ENCODE data around the gene EFHC1. TPM values are rescaled to one million over a fixed set of nuclear protein-coding genes. Genes with fewer than 3 reads are reported as not detected.

The EFHC1 gene
- total and polyA plus RNA-seq, 8 donors: 14.6 to 73.0 (median 53.1) TPM

- intact Hi-C loops (cut with DNase I): no loop called here
- H3K4me1 ChIP-seq: peaks cover 0 to 23% of the 10 kb centered on the region in 2 donors
- no peaks in the 10 kb centered on the region for H3K9me3 ChIP-seq
- H3K4me3 ChIP-seq: no peak overlapping the region
- DNase-seq: no peak
- TF ChIP-seq CTCF (IDR thresholded peaks at IDR 0.05): no peak
- no peak for ATAC-seq
- no peaks in the 10 kb centered on the region for H3K27me3 ChIP-seq
- H3K36me3 ChIP-seq: peaks cover 0 to 7% of the 10 kb centered on the region in 2 donors
- H3K27ac ChIP-seq: no peak overlapping the region
Measured at GRCh38 chr6:52375780-52376556, 44.2 kb upstream of the EFHC1 start.

- Histone ChIP-seq H3K9me3 (no peaks in the 10 kb centered on the region), H3K27me3 (no peaks in the 10 kb centered on the region), H3K27ac (no peak overlapping the region), H3K4me1 (peaks cover 0 to 23% of the 10 kb centered on the region in 2 donors), H3K36me3 (peaks cover 0 to 7% of the 10 kb centered on the region in 2 donors), H3K4me3 (no peak overlapping the region)
- no peak for ATAC-seq
- TF ChIP-seq CTCF (IDR thresholded peaks at IDR 0.05): no peak
- DNase-seq: no peak
- intact Hi-C loops (cut with DNase I): no loop called here
Measured at GRCh38 chr6:52376763-52377162, 43.4 kb upstream of the EFHC1 start.

GRCh38 chr6:52377538-52378221, 42.5 kb upstream of the EFHC1 start:
- no peaks in the 10 kb centered on the region for H3K9me3 ChIP-seq
- intact Hi-C loops (cut with DNase I): no loop called here
- no peaks in the 10 kb centered on the region for H3K27me3 ChIP-seq
- peaks cover 0 to 23% of the 10 kb centered on the region in 2 donors for H3K4me1 ChIP-seq
- H3K36me3 ChIP-seq: peaks cover 0 to 7% of the 10 kb centered on the region in 2 donors
- H3K27ac ChIP-seq: peak overlapping the region in 1 of 2 donors; percentile 9
- peak; percentile 38 for ATAC-seq
- no peak for TF ChIP-seq CTCF (IDR thresholded peaks at IDR 0.05)
- no peak overlapping the region for H3K4me3 ChIP-seq
- no peak for DNase-seq

GRCh38 chr6:52381249-52381648, 38.9 kb upstream of the EFHC1 start:
- Histone ChIP-seq H3K4me3 (no peak overlapping the region), H3K9me3 (no peaks in the 10 kb centered on the region), H3K36me3 (no peaks in the 10 kb centered on the region), H3K27me3 (no peaks in the 10 kb centered on the region), H3K27ac (no peak overlapping the region), H3K4me1 (peaks cover 0 to 21% of the 10 kb centered on the region in 2 donors)
- intact Hi-C loops (cut with DNase I): no loop called here
- no peak for ATAC-seq
- no peak for TF ChIP-seq CTCF (IDR thresholded peaks at IDR 0.05)
- DNase-seq: no peak

DNA sequence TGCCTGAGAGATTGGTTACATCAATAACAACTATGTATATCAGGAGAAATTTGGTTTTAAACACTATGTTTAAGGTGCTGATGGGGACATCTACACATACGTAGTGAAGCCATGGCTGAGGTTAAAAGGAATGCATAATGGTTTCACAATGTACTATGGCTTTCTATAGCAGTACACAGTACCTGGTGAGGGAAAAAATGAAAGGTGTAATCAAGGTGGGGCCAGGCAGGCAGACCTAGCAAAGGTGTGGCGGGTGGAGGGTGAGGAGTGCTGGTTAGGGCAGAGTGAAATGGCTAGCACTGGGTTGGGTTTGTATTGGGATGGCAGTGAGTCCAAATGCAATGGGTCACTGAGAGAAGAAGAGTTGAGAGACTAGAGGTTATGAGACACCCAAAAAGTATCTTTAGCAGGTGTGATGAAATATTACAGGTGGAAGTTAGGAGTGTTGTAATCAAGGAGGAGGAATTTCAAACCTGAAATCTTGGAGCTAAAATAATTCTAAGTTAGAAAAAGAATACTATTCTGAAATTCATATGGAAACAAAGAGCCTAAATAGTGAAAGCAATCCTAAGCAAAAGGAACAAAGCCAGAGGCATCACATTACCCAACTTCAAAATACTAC, 35.9 kb upstream of the EFHC1 start:
- Histone ChIP-seq H3K4me1 (peaks cover 2 to 7% of the 10 kb centered on the region in 2 donors), H3K4me3 (no peak overlapping the region), H3K36me3 (no peaks in the 10 kb centered on the region), H3K27me3 (no peaks in the 10 kb centered on the region), H3K27ac (no peak overlapping the region), H3K9me3 (no peaks in the 10 kb centered on the region)
- TF ChIP-seq CTCF (IDR thresholded peaks at IDR 0.05): no peak
- ATAC-seq (no peak), DNase-seq (no peak)
- intact Hi-C loops (cut with DNase I): no loop called here
